Activated CD4-positive, alpha-beta memory T cell treated with anti-CD3 and anti-CD28 coated beads, Interleukin-2, amount 10 ng/mL, durations not matched to agents 7 days and 5 days (primary cell): ENCODE measurements around the gene ARSI. TPM values are rescaled to one million over a fixed set of nuclear protein-coding genes. Genes with fewer than 3 reads are reported as not detected.

Source experiments
- CTCF ChIA-PET: fragments of 350-600 bp; sonication (Branson Sonifier 250); formaldehyde crosslinking; loops from one replicate; lab custom pipeline; 2021; ENCODE audit warnings: antibody characterized with exemption, inconsistent platforms; lab: Charles Lee
- POLR2A ChIA-PET: fragments of 350-600 bp; sonication (Branson Sonifier 250); formaldehyde crosslinking; loops from one replicate; lab custom pipeline; 2021; ENCODE audit warnings: antibody characterized with exemption; lab: Charles Lee
- DNase-seq: peaks from one replicate; pipeline ENCODE4 v3.0.0-alpha.2; 2020
- H3K27ac Mint-ChIP-seq: one replicate; pipeline ENCODE4 v1.8.0; 2021; ENCODE audit warnings: mild to moderate bottlenecking, mixed read lengths
- H3K27me3 Mint-ChIP-seq: one replicate; pipeline ENCODE4 v1.8.0; 2021; ENCODE audit warnings: mixed read lengths
- H3K36me3 Mint-ChIP-seq: one replicate; pipeline ENCODE4 v1.8.0; 2021; ENCODE audit warnings: low read depth, mixed read lengths
- H3K4me1 Mint-ChIP-seq: one replicate; pipeline ENCODE4 v1.8.0; 2021; ENCODE audit warnings: mixed read lengths
- H3K4me3 Mint-ChIP-seq: one replicate; pipeline ENCODE4 v1.8.0; 2021; ENCODE audit warnings: mild to moderate bottlenecking, mixed read lengths
- H3K9me3 Mint-ChIP-seq: one replicate; pipeline ENCODE4 v1.8.0; 2021; ENCODE audit warnings: mixed read lengths
- total RNA-seq, 2 experiments: library from RNA; stranded (reverse); gene quantifications; one replicate each; pipeline ENCODE4 v1.2.3, GENCODE V29; 2021

The ARSI gene
- total RNA-seq, 2 experiments from 2014 or later = not detected

- ChIA-PET CTCF (interaction anchor here (1.0 kb wide), 1 partner anchor 10 kb away, joined by 5 read pairs; no protein-coding TSS in a partner anchor), POLR2A (no interaction called here)
- H3K4me1 Mint-ChIP-seq = peaks cover 31% of the 10 kb centered on the region
- H3K36me3 Mint-ChIP-seq = no peaks in the 10 kb centered on the region
- DNase-seq = no peak
- no peak overlapping the region for H3K27ac Mint-ChIP-seq
- no peak overlapping the region for H3K4me3 Mint-ChIP-seq
- H3K9me3 Mint-ChIP-seq = no peaks in the 10 kb centered on the region
- H3K27me3 Mint-ChIP-seq = no peaks in the 10 kb centered on the region
Measured at GRCh38 chr5:150340614-150341255, 38.0 kb upstream of the ARSI start.

GRCh38 chr5:150339841-150340240 is 37.1 kb upstream of the ARSI start:
- ChIA-PET CTCF (interaction anchor here (1.3 kb wide), 1 partner anchor 12 kb away, joined by 4 read pairs; no protein-coding TSS in a partner anchor), POLR2A (no interaction called here)
- H3K9me3 Mint-ChIP-seq = no peaks in the 10 kb centered on the region
- no peak overlapping the region for H3K27ac Mint-ChIP-seq
- H3K36me3 Mint-ChIP-seq = no peaks in the 10 kb centered on the region
- DNase-seq = no peak
- peaks cover 31% of the 10 kb centered on the region for H3K4me1 Mint-ChIP-seq
- H3K27me3 Mint-ChIP-seq = no peaks in the 10 kb centered on the region
- no peak overlapping the region for H3K4me3 Mint-ChIP-seq

- no peak for DNase-seq
- Mint-ChIP-seq H3K9me3 (no peaks in the 10 kb centered on the region), H3K4me1 (peaks cover 27% of the 10 kb centered on the region), H3K4me3 (no peak overlapping the region), H3K27ac (no peak overlapping the region), H3K27me3 (no peaks in the 10 kb centered on the region), H3K36me3 (no peaks in the 10 kb centered on the region)
- ChIA-PET CTCF (interaction anchor here (1.3 kb wide), 1 partner anchor 13 kb away, joined by 4 read pairs; no protein-coding TSS in a partner anchor), POLR2A (no interaction called here)
Measured at GRCh38 chr5:150339165-150339564, 36.5 kb upstream of the ARSI start.

DNA sequence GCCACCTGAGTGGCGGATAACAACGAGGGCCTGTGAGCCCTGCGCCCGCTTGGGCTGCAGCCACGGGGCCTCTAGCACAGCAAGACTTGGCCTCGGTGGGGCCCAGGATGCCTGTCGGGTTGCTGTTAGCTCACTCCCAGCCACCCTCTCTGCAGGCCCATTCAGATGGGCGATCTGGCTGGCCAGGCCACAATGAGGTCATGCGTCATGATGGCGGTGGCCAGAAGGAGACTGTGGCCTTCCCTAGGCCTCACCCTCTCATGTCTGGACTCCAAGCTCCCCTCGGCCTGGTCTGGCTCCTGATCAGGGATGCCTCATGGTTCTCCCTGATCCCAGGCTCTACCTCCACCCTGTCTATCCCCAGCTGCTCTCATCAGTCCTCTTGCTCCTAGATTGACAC is 35.8 kb upstream of the ARSI start:
- DNase-seq = no peak
- peaks cover 26% of the 10 kb centered on the region for H3K4me1 Mint-ChIP-seq
- H3K27me3 Mint-ChIP-seq = no peaks in the 10 kb centered on the region
- POLR2A ChIA-PET = no interaction called here
- no peak overlapping the region for H3K27ac Mint-ChIP-seq
- H3K36me3 Mint-ChIP-seq = no peaks in the 10 kb centered on the region
- CTCF ChIA-PET = no interaction called here
- H3K9me3 Mint-ChIP-seq = no peaks in the 10 kb centered on the region
- H3K4me3 Mint-ChIP-seq = no peak overlapping the region

GRCh38 chr5:150335778-150336177 is 33.1 kb upstream of the ARSI start:
- Mint-ChIP-seq H3K27ac (no peak overlapping the region), H3K36me3 (no peaks in the 10 kb centered on the region), H3K27me3 (no peaks in the 10 kb centered on the region), H3K4me3 (no peak overlapping the region), H3K4me1 (peaks cover 1% of the 10 kb centered on the region), H3K9me3 (no peaks in the 10 kb centered on the region)
- DNase-seq = no peak
- ChIA-PET CTCF (interaction anchor here (1.7 kb wide), 1 partner anchor 14 kb away, joined by 4 read pairs; no protein-coding TSS in a partner anchor), POLR2A (no interaction called here)

- H3K27me3 Mint-ChIP-seq = peaks cover 7% of the 10 kb centered on the region
- POLR2A ChIA-PET = no interaction called here
Measured at GRCh38 chr5:150333400-150333799, 30.7 kb upstream of the ARSI start.

DNA sequence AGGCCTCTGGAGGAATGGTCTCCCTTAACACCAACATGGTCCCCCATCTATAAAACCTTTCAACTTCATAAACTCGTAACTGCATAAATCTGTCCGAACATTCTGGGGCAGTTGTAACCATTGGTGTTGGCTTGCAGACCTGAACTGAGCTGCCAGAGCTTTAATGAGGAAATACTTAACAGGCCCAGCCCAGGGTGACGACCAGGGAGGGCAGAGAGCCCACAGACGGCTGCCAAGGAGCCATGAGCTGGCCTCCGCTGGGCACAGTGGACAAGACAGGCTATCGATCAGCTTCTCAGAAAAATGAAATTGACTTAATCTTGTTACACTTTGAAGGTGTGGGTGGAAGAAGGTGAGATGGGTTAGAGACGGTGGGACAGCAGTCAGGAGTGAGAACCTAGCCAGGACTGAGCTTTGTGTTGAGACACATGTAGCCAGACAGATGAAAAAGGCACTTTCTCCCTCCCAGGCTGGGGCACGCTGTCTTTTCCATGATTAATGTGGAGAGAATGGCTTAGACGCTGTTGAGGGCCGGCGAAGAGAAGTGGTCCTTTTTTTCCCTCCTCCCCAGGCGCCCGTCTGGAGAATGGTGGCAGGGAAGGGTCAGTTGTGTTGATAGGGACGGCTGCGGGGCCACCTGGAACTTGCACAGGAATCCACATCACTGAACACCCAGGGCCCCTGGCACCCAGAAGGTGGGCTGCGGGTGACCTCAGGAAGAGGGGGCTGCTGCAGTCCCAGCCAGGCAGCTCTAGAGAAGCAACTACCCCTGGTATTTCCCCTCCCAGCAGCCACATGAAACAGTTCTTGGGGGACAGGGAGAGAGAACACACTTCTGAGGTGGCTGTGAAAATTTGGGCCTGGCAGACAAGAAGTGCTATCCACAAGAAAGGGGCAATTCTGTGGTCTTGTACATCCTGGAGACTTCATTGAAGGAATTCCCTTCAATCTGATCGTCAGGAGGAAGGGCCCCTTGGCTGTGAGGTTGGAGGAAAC is 27.5 kb upstream of the ARSI start:
- H3K4me3 Mint-ChIP-seq = no peak overlapping the region
- ChIA-PET POLR2A (no interaction called here), CTCF (no interaction called here)
- H3K27ac Mint-ChIP-seq = no peak overlapping the region
- no peak for DNase-seq
- peaks cover 14% of the 10 kb centered on the region for H3K27me3 Mint-ChIP-seq
- H3K36me3 Mint-ChIP-seq = no peaks in the 10 kb centered on the region
- H3K9me3 Mint-ChIP-seq = no peaks in the 10 kb centered on the region
- no peaks in the 10 kb centered on the region for H3K4me1 Mint-ChIP-seq

More at GRCh38 chr5:150333400-150333799, 30.7 kb upstream of the ARSI start:
- DNase-seq = no peak
- Mint-ChIP-seq H3K27ac (no peak overlapping the region), H3K4me1 (no peaks in the 10 kb centered on the region), H3K9me3 (no peaks in the 10 kb centered on the region), H3K4me3 (no peak overlapping the region), H3K36me3 (no peaks in the 10 kb centered on the region)
- CTCF ChIA-PET = no interaction called here

DNA sequence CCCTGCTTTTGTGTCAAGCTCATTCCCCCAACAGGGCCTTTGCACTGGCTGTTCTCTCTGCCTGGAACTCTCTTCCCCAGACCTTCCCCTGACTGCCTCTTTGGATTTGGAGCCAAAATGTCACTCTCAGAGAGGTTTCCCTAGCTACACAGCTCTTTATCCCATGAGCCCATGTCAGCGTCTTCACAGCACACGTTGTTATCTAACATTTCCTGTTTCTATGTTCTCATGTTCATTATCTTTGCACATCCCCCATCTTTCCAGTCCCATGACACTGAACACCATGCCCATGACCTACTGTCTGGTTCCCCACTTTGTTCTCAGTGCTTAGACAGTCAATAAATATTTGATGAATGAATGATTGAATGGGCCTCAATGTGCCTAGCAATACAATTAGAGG is 26.3 kb upstream of the ARSI start:
- no peak overlapping the region for H3K27ac Mint-ChIP-seq

DNA sequence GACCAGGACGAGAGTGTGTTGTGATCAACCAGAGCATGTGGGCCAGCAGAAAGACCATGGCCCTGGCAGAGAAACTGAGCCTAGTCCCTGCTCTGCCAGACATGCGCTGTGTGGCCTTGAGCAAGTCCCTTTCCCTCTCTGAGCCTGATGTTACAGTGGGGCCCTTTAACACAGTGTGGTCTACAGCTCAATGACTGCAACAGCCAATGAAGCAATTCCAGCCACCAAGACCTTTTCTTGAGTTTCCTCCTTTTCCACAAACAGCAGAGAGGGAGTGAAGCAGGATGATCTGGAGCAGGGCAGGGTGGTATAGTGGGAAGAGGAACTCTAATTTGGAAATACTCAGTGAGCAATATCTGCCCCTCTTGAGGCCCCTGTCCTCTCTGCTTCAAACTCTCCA is 25.8 kb upstream of the ARSI start:
- H3K4me3 Mint-ChIP-seq = no peak overlapping the region
- no peaks in the 10 kb centered on the region for H3K4me1 Mint-ChIP-seq
- peaks cover 14% of the 10 kb centered on the region for H3K27me3 Mint-ChIP-seq
- POLR2A ChIA-PET = no interaction called here
- no peaks in the 10 kb centered on the region for H3K36me3 Mint-ChIP-seq
- DNase-seq = no peak
- CTCF ChIA-PET = no interaction called here
- H3K9me3 Mint-ChIP-seq = no peaks in the 10 kb centered on the region
- no peak overlapping the region for H3K27ac Mint-ChIP-seq

More for the DNA sequence above, 26.3 kb upstream of the ARSI start:
- DNase-seq = no peak
- no peak overlapping the region for H3K4me3 Mint-ChIP-seq
- ChIA-PET POLR2A (no interaction called here), CTCF (no interaction called here)
- H3K36me3 Mint-ChIP-seq = no peaks in the 10 kb centered on the region
- peaks cover 14% of the 10 kb centered on the region for H3K27me3 Mint-ChIP-seq
- no peaks in the 10 kb centered on the region for H3K4me1 Mint-ChIP-seq
- H3K9me3 Mint-ChIP-seq = no peaks in the 10 kb centered on the region

- POLR2A ChIA-PET = no interaction called here
- Mint-ChIP-seq H3K36me3 (no peaks in the 10 kb centered on the region), H3K9me3 (no peaks in the 10 kb centered on the region), H3K4me3 (no peak overlapping the region), H3K4me1 (peaks cover 2% of the 10 kb centered on the region), H3K27me3 (peaks cover 14% of the 10 kb centered on the region), H3K27ac (no peak overlapping the region)
- CTCF ChIA-PET = no interaction called here
- DNase-seq = no peak
Measured at GRCh38 chr5:150327139-150327538, 24.4 kb upstream of the ARSI start.

GRCh38 chr5:150326707-150327106 is 24.0 kb upstream of the ARSI start:
- ChIA-PET CTCF (no interaction called here), POLR2A (no interaction called here)
- Mint-ChIP-seq H3K4me3 (no peak overlapping the region), H3K27me3 (peaks cover 14% of the 10 kb centered on the region), H3K27ac (no peak overlapping the region), H3K36me3 (no peaks in the 10 kb centered on the region), H3K4me1 (peaks cover 6% of the 10 kb centered on the region), H3K9me3 (no peaks in the 10 kb centered on the region)
- no peak for DNase-seq

DNA sequence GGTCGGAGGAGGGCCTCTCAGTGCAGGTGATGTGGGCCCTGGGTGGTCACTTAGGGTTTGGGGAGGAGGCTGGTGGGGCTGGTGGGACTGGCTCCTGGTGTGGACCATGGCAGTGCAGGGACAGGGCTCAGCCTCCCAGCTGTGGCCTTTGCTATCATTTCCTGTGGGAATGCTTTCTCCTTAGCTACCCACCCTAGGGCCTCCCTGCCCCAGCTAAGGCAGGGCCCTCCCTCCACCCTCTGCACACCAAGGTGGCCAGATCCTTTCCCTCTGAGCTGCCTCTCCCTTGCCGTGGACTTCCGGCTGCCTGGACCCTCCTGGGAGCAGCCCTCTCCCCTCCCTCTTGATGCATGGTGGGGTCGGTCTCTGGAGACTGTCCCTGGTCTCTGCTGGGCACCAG is 22.7 kb upstream of the ARSI start:
- Mint-ChIP-seq H3K36me3 (no peaks in the 10 kb centered on the region), H3K9me3 (no peaks in the 10 kb centered on the region), H3K27ac (no peak overlapping the region), H3K4me1 (peaks cover 6% of the 10 kb centered on the region), H3K4me3 (no peak overlapping the region), H3K27me3 (peaks cover 14% of the 10 kb centered on the region)
- ChIA-PET POLR2A (no interaction called here), CTCF (no interaction called here)
- no peak for DNase-seq

- ChIA-PET CTCF (no interaction called here), POLR2A (no interaction called here)
- Mint-ChIP-seq H3K36me3 (no peaks in the 10 kb centered on the region), H3K4me3 (no peak overlapping the region), H3K9me3 (no peaks in the 10 kb centered on the region), H3K27ac (no peak overlapping the region), H3K4me1 (peaks cover 6% of the 10 kb centered on the region), H3K27me3 (peaks cover 8% of the 10 kb centered on the region)
- DNase-seq = no peak
Measured at GRCh38 chr5:150323819-150324218, 21.1 kb upstream of the ARSI start.
